SK-N-SH (cell line): Measurements from ENCODE around the gene DOC2A. TPM values are rescaled to one million over a fixed set of nuclear protein-coding genes. Genes with fewer than 3 reads are reported as not detected.

Experiments
- CTCF ChIA-PET: fragments of 300-600, 350-600 bp; formaldehyde crosslinking; extraction: SDS; loops from one replicate; lab custom pipeline; 2021; lab: Yijun Ruan, JAX
- POLR2A ChIA-PET: fragments of 350-600 bp; sonication (Branson Sonifier 250); formaldehyde crosslinking; extraction: SDS; loops from one replicate; lab custom pipeline; 2020; ENCODE audit warnings: antibody characterized with exemption, inconsistent platforms; lab: Yijun Ruan, JAX
- DNase-seq: peaks from one replicate; pipeline ENCODE4 v3.0.0; 2012
- H2AFZ ChIP-seq: fragments of 200-600 bp; sonication (generic); 2 replicates; pipeline ENCODE4 v1.8.1; 2016; ENCODE audit warnings: antibody characterized with exemption, mild to moderate bottlenecking, low read depth
- H3F3A ChIP-seq: fragments of 200-600 bp; sonication (generic); replicated peaks from 2 replicates; pipeline ENCODE3; 2016; ENCODE audit warnings: antibody characterized with exemption, mild to moderate bottlenecking; ENCODE audit not compliant: insufficient read depth
- H3K27ac ChIP-seq, 2 experiments: fragments of 200-500 bp in 1 of 2; fragments of 200-600 bp in 1 of 2; sonication (Bioruptor generic) in 1 of 2; sonication (generic), shearing (Covaris generic) in 1 of 2; 2 replicates each; pipeline versions ENCODE4 v1.5.1 to v1.6.1; 2014 to 2016; ENCODE audit warnings: low read depth in 2 of 2, inconsistent platforms in 1 of 2, low read length in 1 of 2, mild to moderate bottlenecking in 1 of 2, mixed read lengths in 1 of 2
- H3K27me3 ChIP-seq: fragments of 200-600 bp; sonication (generic), shearing (Covaris generic); 2 replicates; pipeline ENCODE4 v1.6.1; 2016; ENCODE audit warnings: mixed run types; ENCODE audit not compliant: insufficient read depth
- H3K36me3 ChIP-seq, 2 experiments: fragments of 200-500 bp in 1 of 2; fragments of 200-600 bp in 1 of 2; sonication (Bioruptor generic) in 1 of 2; sonication (generic) in 1 of 2; replicated peaks in 1 of 2; 2 replicates each; pipeline versions ENCODE3 to v1.5.1; 2014 to 2016; ENCODE audit warnings: low read length in 1 of 2, mild to moderate bottlenecking in 1 of 2; ENCODE audit not compliant: insufficient read depth in 2 of 2, control insufficient read depth in 1 of 2
- H3K4me1 ChIP-seq, 2 experiments: fragments of 200-500 bp in 1 of 2; fragments of 200-600 bp in 1 of 2; sonication (Bioruptor generic) in 1 of 2; sonication (generic), shearing (Covaris generic) in 1 of 2; 2 replicates each; pipeline versions ENCODE4 v1.5.1 to v1.6.1; 2014 to 2016; ENCODE audit warnings: low read depth in 1 of 2, low read length in 1 of 2, mixed run types in 1 of 2; ENCODE audit not compliant: insufficient read depth in 2 of 2, control insufficient read depth in 1 of 2
- H3K4me2 ChIP-seq: fragments of 200-600 bp; sonication (generic), shearing (Covaris generic); 2 replicates; pipeline ENCODE4 v1.6.1; 2017; ENCODE audit warnings: mixed run types
- H3K4me3 ChIP-seq, 2 experiments: fragments of 200-500 bp in 1 of 2; fragments of 200-600 bp in 1 of 2; sonication (Bioruptor generic) in 1 of 2; sonication (generic), shearing (Covaris generic) in 1 of 2; 2 replicates each; pipeline versions ENCODE4 v1.5.1 to v1.8.1; 2014 to 2016; ENCODE audit warnings: low read depth in 2 of 2, inconsistent platforms in 1 of 2, low read length in 1 of 2, mild to moderate bottlenecking in 1 of 2, mixed read lengths in 1 of 2, moderate library complexity in 1 of 2
- H3K79me2 ChIP-seq: fragments of 200-600 bp; sonication (generic); 2 replicates; pipeline ENCODE4 v1.8.1; 2017; ENCODE audit warnings: mild to moderate bottlenecking; ENCODE audit not compliant: insufficient read depth
- H3K9ac ChIP-seq: fragments of 200-600 bp; sonication (generic); 2 replicates; pipeline ENCODE4 v1.6.1; 2017; ENCODE audit warnings: mixed run types
- H3K9me2 ChIP-seq: fragments of 200-600 bp; sonication (generic); 2 replicates; pipeline ENCODE4 v1.6.1; 2017; ENCODE audit warnings: mixed run types
- H3K9me3 ChIP-seq: fragments of 200-600 bp; sonication (generic); 2 replicates; pipeline ENCODE4 v1.6.1; 2017; ENCODE audit warnings: mixed run types, mild to moderate bottlenecking, moderate library complexity
- H4K20me1 ChIP-seq: fragments of 200-600 bp; sonication (generic); 2 replicates; pipeline ENCODE4 v1.6.1; 2017; ENCODE audit warnings: mild to moderate bottlenecking, mixed run types; ENCODE audit not compliant: insufficient read depth
- CHD2 ChIP-seq: fragments of 150-350 bp; IDR thresholded peaks from 2 replicates; pipeline ENCODE4 v1.6.1; 2018; ENCODE audit warnings: low read length; ENCODE audit not compliant: partially characterized antibody
- EP300 ChIP-seq, 2 experiments: IDR thresholded peaks; 2 replicates each; pipeline versions ENCODE4 v1.4.0 to v1.6.1; 2012; ENCODE audit warnings: borderline replicate concordance in 1 of 2, low read depth in 1 of 2, low read length in 1 of 2
- EZH2phosphoT487 ChIP-seq: fragments of 200-600 bp; sonication (generic); IDR thresholded peaks from 2 replicates; pipeline ENCODE4 v1.6.1; 2017; ENCODE audit warnings: low read depth, mixed run types, mild to moderate bottlenecking, antibody characterized with exemption, moderate library complexity, borderline replicate concordance
- FOSL2 ChIP-seq: IDR thresholded peaks from 2 replicates; pipeline ENCODE4 v1.4.0; 2012; ENCODE audit warnings: low read depth, mild to moderate bottlenecking, moderate library complexity, borderline replicate concordance
- FOXJ3 ChIP-seq: sonication (generic); formaldehyde crosslinking; IDR thresholded peaks from 2 replicates; pipeline ENCODE4 v1.5.1; 2020; ENCODE audit warnings: mild to moderate bottlenecking, missing genetic modification reagents
- GABPA ChIP-seq: IDR thresholded peaks from 2 replicates; pipeline ENCODE4 v1.4.0; 2012; ENCODE audit warnings: low read depth, mild to moderate bottlenecking
- GATA2 ChIP-seq: sonication (generic); formaldehyde crosslinking; IDR thresholded peaks from 2 replicates; pipeline ENCODE4 v1.5.0; 2020; ENCODE audit warnings: mild to moderate bottlenecking, missing genetic modification reagents
- IRF3 ChIP-seq: fragments of 150-350 bp; IDR thresholded peaks from 2 replicates; pipeline ENCODE4 v1.6.1; 2016; ENCODE audit warnings: mild to moderate bottlenecking, low read depth, low read length
- JUND ChIP-seq: IDR thresholded peaks from 2 replicates; pipeline ENCODE4 v1.4.0; 2012
- MEF2A ChIP-seq: IDR thresholded peaks from 2 replicates; pipeline ENCODE4 v1.4.0; 2012; ENCODE audit warnings: low read depth, borderline replicate concordance
- MXI1 ChIP-seq: IDR thresholded peaks from 2 replicates; pipeline ENCODE4 v1.6.1; 2012; ENCODE audit warnings: mild to moderate bottlenecking, low read depth, low read length, improper control_type of control experiment
- POLR2AphosphoS5 ChIP-seq: IDR thresholded peaks from 2 replicates; pipeline ENCODE4 v1.6.1; 2012; ENCODE audit warnings: low read depth, low read length
- RAD21 ChIP-seq: IDR thresholded peaks from 2 replicates; pipeline ENCODE4 v1.6.1; 2012; ENCODE audit warnings: mild to moderate bottlenecking, low read length
- RCOR1 ChIP-seq: fragments of 150-350 bp; IDR thresholded peaks from 2 replicates; pipeline ENCODE4 v1.6.1; 2017; ENCODE audit warnings: antibody characterized with exemption, low read length
- REST ChIP-seq: IDR thresholded peaks from 2 replicates; pipeline ENCODE4 v1.6.1; 2012; ENCODE audit warnings: mild to moderate bottlenecking, low read depth, low read length, moderate library complexity
- RXRA ChIP-seq: IDR thresholded peaks from 2 replicates; pipeline ENCODE4 v1.4.0; 2012; ENCODE audit warnings: low read depth, mild to moderate bottlenecking, borderline replicate concordance
- SIN3A ChIP-seq: IDR thresholded peaks from 2 replicates; pipeline ENCODE4 v1.6.1; 2012; ENCODE audit warnings: low read depth, mild to moderate bottlenecking, low read length, moderate library complexity, borderline replicate concordance
- TCF12 ChIP-seq: IDR thresholded peaks from 2 replicates; pipeline ENCODE4 v1.4.0; 2012
- TEAD4 ChIP-seq: IDR thresholded peaks from 2 replicates; pipeline ENCODE4 v1.4.0; 2012; ENCODE audit warnings: mild to moderate bottlenecking, borderline replicate concordance; ENCODE audit not compliant: insufficient read depth
- USF1 ChIP-seq: IDR thresholded peaks from 2 replicates; pipeline ENCODE4 v1.4.0; 2012; ENCODE audit warnings: low read depth, borderline replicate concordance
- YY1 ChIP-seq: IDR thresholded peaks from 2 replicates; pipeline ENCODE4 v1.4.0; 2012; ENCODE audit warnings: low read depth, mild to moderate bottlenecking
- ZBTB33 ChIP-seq: IDR thresholded peaks from 2 replicates; pipeline ENCODE4 v1.4.0; 2012; ENCODE audit warnings: low read depth, borderline replicate concordance
- WGBS: methylation state at CpG from one replicate; pipeline ENCODE4 v1.1.6; 2017; ENCODE audit warnings: low lambda C conversion rate; 5-methylcytosine and 5-hydroxymethylcytosine counted together
- polyA plus RNA-seq, 3 experiments: library from polyadenylated mRNA; depleted of rRNA; stranded (reverse); fragments of >200 nt; gene quantifications; 2 replicates each; pipeline ENCODE4 v1.2.3, GENCODE V29; 2012
- TF ChIP-seq, protein P1 (sequence below): fragments of 150-350 bp; IDR thresholded peaks from 2 replicates; pipeline ENCODE4 v1.6.1; 2017; ENCODE audit warnings: antibody characterized with exemption, low read length, low read depth, borderline replicate concordance

The DOC2A gene
- polyA plus RNA-seq, 1 of the 3 experiments (the other 2 are of a cell fraction) = 10.4 TPM

GRCh38 chr16:29961479-29962343 lies 49.1 kb downstream of the DOC2A start, which contains the start of gene TMEM219:
TSS of gene TMEM219 (plus strand) at chr16:29962079. CDS start at chr16:29963144, 1,065 bp downstream.
- Histone ChIP-seq H3K9me2 (no peaks in the 10 kb centered on the region), H3K27ac (peak within 1 kb of the TSS; percentile 69 to 88), H3K4me1 (peaks cover 0 to 15% of the 10 kb centered on the region in 2 experiments; a peak in 1 of 4 replicates), H3K4me2 (peak within 1 kb of the TSS; percentile 97), H3K27me3 (no peaks in the 10 kb centered on the region), H4K20me1 (no peaks in the 10 kb centered on the region), H3F3A (peaks cover 7% of the 10 kb centered on the region), H3K79me2 (peaks cover 2% of the 10 kb centered on the region), H3K9ac (peak within 1 kb of the TSS; percentile 77), H3K4me3 (peak within 1 kb of the TSS; percentile 66 to 78), H3K9me3 (no peaks in the 10 kb centered on the region), H2AFZ (peak within 1 kb of the TSS; percentile 96), H3K36me3 (peaks cover 0 to 5% of the 10 kb centered on the region in 2 experiments)
- WGBS = 4% methylated on average over 29 of the region's 75 CpGs
- POLR2A ChIA-PET = interaction anchor here (0.6 to 1.9 kb wide), 9 partner anchors 11 to 127 kb away, joined by 3 to 10 read pairs (median 3); partner anchors contain the start of genes ALDOA, KCTD13 and TAOK2
- CTCF ChIA-PET = interaction anchor here (0.8 to 1.8 kb wide), 8 partner anchors 10 to 113 kb away, joined by 3 to 6 read pairs (median 5); partner anchors contain the start of genes ASPHD1, KCTD13 and SEZ6L2
- peak; percentile 99 for DNase-seq
- TF ChIP-seq ZBTB33 (no peak), POLR2AphosphoS5 (peak; percentile 65), YY1 (no peak), IRF3 (no peak), EZH2phosphoT487 (no peak), RCOR1 (no peak), GABPA (0 out of 2 replicates have a peak, but pooled peaks have one; percentile 21), MXI1 (no peak), TEAD4 (no peak), REST (0 out of 2 replicates have a peak, but pooled peaks have one; percentile 7), RXRA (no peak), JUND (no peak), SIN3A (no peak), GATA2 (CRISPR knock-in tag) (no peak), FOXJ3 (CRISPR knock-in tag) (no peak), CHD2 (peak; percentile 38), FOSL2 (no peak), USF1 (0 out of 2 replicates have a peak, but pooled peaks have one; percentile 9), EP300 (IDR thresholded peaks at IDR 0.05; ENCODE audit: borderline replicate concordance in 1 of 2, low read depth in 1 of 2, low read length in 1 of 2) (peak in 1 of 2 experiments; percentile 26; a peak in 1 of 4 replicates), MEF2A (no peak), TCF12 (0 out of 2 replicates have a peak, but pooled peaks have one; percentile 3), RAD21 (no peak)
- TF ChIP-seq, protein P1, sequence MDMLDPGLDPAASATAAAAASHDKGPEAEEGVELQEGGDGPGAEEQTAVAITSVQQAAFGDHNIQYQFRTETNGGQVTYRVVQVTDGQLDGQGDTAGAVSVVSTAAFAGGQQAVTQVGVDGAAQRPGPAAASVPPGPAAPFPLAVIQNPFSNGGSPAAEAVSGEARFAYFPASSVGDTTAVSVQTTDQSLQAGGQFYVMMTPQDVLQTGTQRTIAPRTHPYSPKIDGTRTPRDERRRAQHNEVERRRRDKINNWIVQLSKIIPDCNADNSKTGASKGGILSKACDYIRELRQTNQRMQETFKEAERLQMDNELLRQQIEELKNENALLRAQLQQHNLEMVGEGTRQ = no peak
